ENCODE results near the gene MYH9. TPM values are rescaled to one million over a fixed set of nuclear protein-coding genes. Genes with fewer than 3 reads are reported as not detected.

The MYH9 gene
- total and polyA plus RNA-seq, 4 experiments from 2014 or later: 17.3 to 734 (median 597) TPM

- no peak for DNase-seq
- H3K4me1 Mint-ChIP-seq: peaks cover 71 to 96% (median 85%) of the 10 kb centered on the region in 4 donors
- no peaks in the 10 kb centered on the region for H3K27me3 ChIP-seq (ENCODE audit: insufficient read depth, low read length)
- peaks cover 100% of the 10 kb centered on the region for H3K4me1 ChIP-seq (ENCODE audit: insufficient read depth, low read length)
- peaks cover 81% of the 10 kb centered on the region for H3K36me3 ChIP-seq (ENCODE audit: insufficient read depth, low read length)
- peak overlapping the region; percentile 47 for H3K27ac ChIP-seq (ENCODE audit: low read depth, low read length)
- H3K4me3 ChIP-seq (ENCODE audit: low read length in 2 of 2): no peak overlapping the region
- no peaks in the 10 kb centered on the region for H3K27me3 Mint-ChIP-seq
- peak overlapping the region in 7 of 8 donors; percentile 44 to 75 (median 54) for H3K4me3 Mint-ChIP-seq
- POLR2A ChIA-PET (ENCODE audit: partially characterized antibody): interaction anchor here (1.1 to 59.9 kb wide), 7 partner anchors 8 to 37 kb away, joined by 3 to 2535 read pairs (median 7); partner anchors contain the start of gene MYH9
- peaks cover 0 to 3% (median 0%) of the 10 kb centered on the region in 8 donors for H3K9me3 Mint-ChIP-seq
- H3K36me3 Mint-ChIP-seq: peaks cover 65 to 88% of the 10 kb centered on the region in 2 donors
- no peaks in the 10 kb centered on the region for H3K9me3 ChIP-seq (ENCODE audit: control insufficient read depth in 1 of 2, low read length in 2 of 2)
- CTCF ChIA-PET (ENCODE audit: partially characterized antibody): interaction anchor here (0.6 to 2.8 kb wide), 9 partner anchors 11 to 131 kb away, joined by 3 to 11 read pairs (median 3); no protein-coding TSS in a partner anchor
- intact Hi-C loops (cut with micrococcal nuclease): loop anchor here (1.0 kb wide), 1 partner anchor 10 kb away; no protein-coding TSS in a partner anchor
- H3K27ac Mint-ChIP-seq: peak overlapping the region; percentile 87 to 99 (median 92)
These were observed 48.3 kb downstream of the MYH9 start for GRCh38 chr22:36339171-36340065.

- H3K4me1 Mint-ChIP-seq: peaks cover 81 to 98% (median 89%) of the 10 kb centered on the region in 4 donors
- peaks cover 100% of the 10 kb centered on the region for H3K4me1 ChIP-seq (ENCODE audit: insufficient read depth, low read length)
- ChIA-PET CTCF (ENCODE audit: partially characterized antibody) (interaction anchor here (1.1 to 1.7 kb wide), 5 partner anchors 12 to 67 kb away, joined by 3 to 12 read pairs (median 6); no protein-coding TSS in a partner anchor), POLR2A (ENCODE audit: partially characterized antibody) (interaction anchor here (1.2 to 59.9 kb wide), 8 partner anchors 9 to 169 kb away, joined by 3 to 2535 read pairs (median 4); partner anchors contain the start of genes FOXRED2 and MYH9)
- H3K27ac ChIP-seq (ENCODE audit: low read depth, low read length): peak overlapping the region; percentile 84
- H3K27ac Mint-ChIP-seq: peak overlapping the region; percentile 94 to 99 (median 98)
- DNase-seq: no peak
- intact Hi-C loops (cut with micrococcal nuclease): no loop called here
- H3K9me3 ChIP-seq (ENCODE audit: control insufficient read depth in 1 of 2, low read length in 2 of 2): no peaks in the 10 kb centered on the region
- H3K36me3 Mint-ChIP-seq: peaks cover 61 to 87% of the 10 kb centered on the region in 2 donors
- peak overlapping the region; percentile 28 to 94 (median 86) for H3K4me3 Mint-ChIP-seq
- no peaks in the 10 kb centered on the region for H3K27me3 Mint-ChIP-seq
- H3K36me3 ChIP-seq (ENCODE audit: insufficient read depth, low read length): peaks cover 71% of the 10 kb centered on the region
- H3K9me3 Mint-ChIP-seq: peaks cover 0 to 2% (median 0%) of the 10 kb centered on the region in 8 donors
- no peaks in the 10 kb centered on the region for H3K27me3 ChIP-seq (ENCODE audit: insufficient read depth, low read length)
- no peak overlapping the region for H3K4me3 ChIP-seq (ENCODE audit: low read length in 2 of 2)
These were observed 50.2 kb downstream of the MYH9 start for GRCh38 chr22:36337365-36338130.

GRCh38 chr22:36336246-36337182, 51.3 kb downstream of the MYH9 start:
- intact Hi-C loops (cut with micrococcal nuclease): no loop called here
- Histone ChIP-seq H3K9me3 (ENCODE audit: control insufficient read depth in 1 of 2, low read length in 2 of 2) (no peaks in the 10 kb centered on the region), H3K4me3 (ENCODE audit: low read length in 2 of 2) (peak overlapping the region in 1 of 2 donors; percentile 17), H3K36me3 (ENCODE audit: insufficient read depth, low read length) (peaks cover 60% of the 10 kb centered on the region), H3K27me3 (ENCODE audit: insufficient read depth, low read length) (no peaks in the 10 kb centered on the region), H3K4me1 (ENCODE audit: insufficient read depth, low read length) (peaks cover 100% of the 10 kb centered on the region), H3K27ac (ENCODE audit: low read depth, low read length) (peak overlapping the region; percentile 84)
- H3K36me3 Mint-ChIP-seq: peaks cover 53 to 86% of the 10 kb centered on the region in 2 donors
- ChIA-PET CTCF (ENCODE audit: partially characterized antibody) (interaction anchor here (1.1 to 5.6 kb wide), 6 partner anchors 13 to 68 kb away, joined by 3 to 54 read pairs (median 6); no protein-coding TSS in a partner anchor), POLR2A (ENCODE audit: partially characterized antibody) (interaction anchor here (1.1 to 59.9 kb wide), 11 partner anchors 8 to 170 kb away, joined by 3 to 2535 read pairs (median 5); partner anchors contain the start of genes FOXRED2, MYH9 and TXN2)
- DNase-seq: no peak
- no peaks in the 10 kb centered on the region for H3K27me3 Mint-ChIP-seq
- peak overlapping the region; percentile 38 to 94 (median 86) for H3K4me3 Mint-ChIP-seq
- peak overlapping the region; percentile 94 to 99 (median 98) for H3K27ac Mint-ChIP-seq
- peaks cover 0 to 2% (median 0%) of the 10 kb centered on the region in 8 donors for H3K9me3 Mint-ChIP-seq
- H3K4me1 Mint-ChIP-seq: peaks cover 78 to 98% (median 89%) of the 10 kb centered on the region in 4 donors

- H3K27me3 Mint-ChIP-seq: no peaks in the 10 kb centered on the region
- CTCF ChIA-PET (ENCODE audit: partially characterized antibody): interaction anchor here (1.0 to 5.6 kb wide), 8 partner anchors 33 to 69 kb away, joined by 3 to 54 read pairs (median 6); no protein-coding TSS in a partner anchor
- peaks cover 0 to 2% (median 0%) of the 10 kb centered on the region in 8 donors for H3K9me3 Mint-ChIP-seq
- peaks cover 80 to 98% (median 89%) of the 10 kb centered on the region in 4 donors for H3K4me1 Mint-ChIP-seq
- H3K27ac Mint-ChIP-seq: peak overlapping the region; percentile 94 to 99 (median 98)
- Histone ChIP-seq H3K9me3 (ENCODE audit: control insufficient read depth in 1 of 2, low read length in 2 of 2) (no peaks in the 10 kb centered on the region), H3K27me3 (ENCODE audit: insufficient read depth, low read length) (no peaks in the 10 kb centered on the region), H3K4me3 (ENCODE audit: low read length in 2 of 2) (peak overlapping the region in 1 of 2 donors; percentile 7), H3K36me3 (ENCODE audit: insufficient read depth, low read length) (peaks cover 52% of the 10 kb centered on the region), H3K4me1 (ENCODE audit: insufficient read depth, low read length) (peaks cover 100% of the 10 kb centered on the region), H3K27ac (ENCODE audit: low read depth, low read length) (peak overlapping the region; percentile 84)
- intact Hi-C loops (cut with micrococcal nuclease): loop anchor here (1.0 to 2.0 kb wide), 3 partner anchors 13 to 50 kb away; no protein-coding TSS in a partner anchor
- peaks cover 50 to 86% of the 10 kb centered on the region in 2 donors for H3K36me3 Mint-ChIP-seq
- POLR2A ChIA-PET (ENCODE audit: partially characterized antibody): interaction anchor here (1.1 to 59.9 kb wide), 8 partner anchors 12 to 146 kb away, joined by 3 to 2535 read pairs (median 28); partner anchors contain the start of genes MYH9 and TXN2
- peak overlapping the region in 7 of 8 donors; percentile 83 to 94 (median 87) for H3K4me3 Mint-ChIP-seq
- peak in 1 of 5 donors; percentile 62 for DNase-seq
These were observed 52.1 kb downstream of the MYH9 start for GRCh38 chr22:36335621-36336020.

- Histone ChIP-seq H3K4me1 (ENCODE audit: insufficient read depth, low read length) (peaks cover 100% of the 10 kb centered on the region), H3K4me3 (ENCODE audit: low read length in 2 of 2) (peak overlapping the region in 1 of 2 donors; percentile 53), H3K27ac (ENCODE audit: low read depth, low read length) (peak overlapping the region; percentile 84), H3K9me3 (ENCODE audit: control insufficient read depth in 1 of 2, low read length in 2 of 2) (no peaks in the 10 kb centered on the region), H3K27me3 (ENCODE audit: insufficient read depth, low read length) (no peaks in the 10 kb centered on the region), H3K36me3 (ENCODE audit: insufficient read depth, low read length) (peaks cover 48% of the 10 kb centered on the region)
- Mint-ChIP-seq H3K27ac (peak overlapping the region; percentile 94 to 99 (median 98)), H3K27me3 (no peaks in the 10 kb centered on the region), H3K4me1 (peaks cover 83 to 99% (median 91%) of the 10 kb centered on the region in 4 donors), H3K9me3 (peaks cover 0 to 2% (median 0%) of the 10 kb centered on the region in 8 donors), H3K36me3 (peaks cover 52 to 89% of the 10 kb centered on the region in 2 donors), H3K4me3 (peak overlapping the region; percentile 17 to 94 (median 86))
- DNase-seq: peak in 2 of 5 donors; percentile 40 to 77
- intact Hi-C loops (cut with micrococcal nuclease): loop anchor here (1.0 to 5.0 kb wide), 4 partner anchors 14 to 50 kb away; no protein-coding TSS in a partner anchor
- CTCF ChIA-PET (ENCODE audit: partially characterized antibody): interaction anchor here (0.7 to 5.6 kb wide), 15 partner anchors 8 to 135 kb away, joined by 3 to 54 read pairs (median 5); partner anchors contain the start of gene MYH9
- POLR2A ChIA-PET (ENCODE audit: partially characterized antibody): interaction anchor here (0.9 to 59.9 kb wide), 14 partner anchors 13 to 194 kb away, joined by 3 to 2535 read pairs (median 8); partner anchors contain the start of genes APOL2, EIF3D, MYH9 and TXN2
These were observed 52.8 kb downstream of the MYH9 start for GRCh38 chr22:36334821-36335603.
